Measurements from ENCODE around the gene GABRA4. TPM values are rescaled to one million over a fixed set of nuclear protein-coding genes. Genes with fewer than 3 reads are reported as not detected.

GABRA4 gene
- total RNA-seq, 1 experiment from 2014 or later: not detected

GRCh38 chr4:46931981-46932380, 61.4 kb downstream of the GABRA4 start:
- peak; percentile 41 for DNase-seq (ENCODE audit: low spot score)

GRCh38 chr4:46930891-46931290, 62.5 kb downstream of the GABRA4 start:
- no peak for DNase-seq (ENCODE audit: low spot score)

GRCh38 chr4:46927201-46927600, 66.2 kb downstream of the GABRA4 start:
- no peak for DNase-seq (ENCODE audit: low spot score)

GRCh38 chr4:46924789-46925529, 68.4 kb downstream of the GABRA4 start:
- DNase-seq (ENCODE audit: low spot score): no peak

GRCh38 chr4:46922205-46922604, 71.2 kb downstream of the GABRA4 start:
- DNase-seq (ENCODE audit: low spot score): no peak

GRCh38 chr4:46909078-46909477, 84.3 kb downstream of the GABRA4 start, which contains the start of gene COX7B2:
Gene COX7B2 (minus strand): TSS chr4:46909245. CDS start chr4:46735192, 174,053 bp downstream.
- DNase-seq (ENCODE audit: low spot score): no peak

GRCh38 chr4:46908148-46908547, 85.2 kb downstream of the GABRA4 start:
- no peak for DNase-seq (ENCODE audit: low spot score)

- DNase-seq (ENCODE audit: low spot score): no peak
These were observed 93.3 kb downstream of the GABRA4 start for GRCh38 chr4:46900082-46900481.

- no peak for DNase-seq (ENCODE audit: low spot score)
These were observed 98.6 kb downstream of the GABRA4 start for GRCh38 chr4:46894826-46895225.

GRCh38 chr4:46890056-46890455, 103.3 kb downstream of the GABRA4 start:
- DNase-seq (ENCODE audit: low spot score): no peak

- DNase-seq (ENCODE audit: low spot score): no peak
These were observed 104.0 kb downstream of the GABRA4 start for GRCh38 chr4:46889410-46889809.

- DNase-seq (ENCODE audit: low spot score): peak; percentile 33
These were observed 106.7 kb downstream of the GABRA4 start for GRCh38 chr4:46886711-46887110.

GRCh38 chr4:46878641-46879040, 114.7 kb downstream of the GABRA4 start:
- no peak for DNase-seq (ENCODE audit: low spot score)

GRCh38 chr4:46874811-46875210, 118.6 kb downstream of the GABRA4 start:
- no peak for DNase-seq (ENCODE audit: low spot score)

- no peak for DNase-seq (ENCODE audit: low spot score)
These were observed 123.0 kb downstream of the GABRA4 start for GRCh38 chr4:46870411-46870810.

Other genes with a start within 250 kb of the GABRA4 start
- not detected in 2 replicates for gene COX7B2, start 84.3 kb downstream of the GABRA4 start, total RNA-seq (2014; rRNA removed; shearing (Covaris generic))
- not detected in 2 replicates for gene GABRB1, start 38.0 kb upstream of the GABRA4 start, total RNA-seq (2014; rRNA removed; shearing (Covaris generic))